ENCODE measurements around the gene NR2C1. TPM values are rescaled to one million over a fixed set of nuclear protein-coding genes. Genes with fewer than 3 reads are reported as not detected.

NR2C1 gene
- polyA plus RNA-seq, 3 donors = 2.2 to 24.7 (median 6.0) TPM

DNA sequence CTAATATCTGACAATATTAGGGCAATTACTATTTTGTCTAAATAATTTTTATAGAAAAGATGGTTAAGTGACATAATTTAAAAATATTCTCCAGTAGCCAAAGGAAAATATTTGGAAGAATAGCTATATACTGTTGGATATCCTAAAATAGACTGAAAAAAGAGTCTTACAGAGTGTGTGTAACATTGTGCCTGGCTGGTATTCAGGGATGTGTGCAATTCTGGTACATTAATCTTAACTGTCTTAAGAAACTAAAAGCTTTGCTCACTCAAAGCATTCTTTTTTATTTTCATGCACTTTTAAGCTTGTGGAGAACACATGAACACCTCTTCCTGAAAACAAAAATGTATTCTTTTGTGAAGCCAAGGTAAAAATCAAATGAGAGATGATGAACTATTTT lies 10.1 kb upstream of the NR2C1 start:
- Histone ChIP-seq H3K9ac (ENCODE audit: insufficient read depth, low read length, poor library complexity, severe bottlenecking) (no peak overlapping the region), H3K4me3 (replicated peaks in 1 of 3; ENCODE audit: low read depth in 2 of 3, low read length in 3 of 3) (no peak overlapping the region), H3K27me3 (ENCODE audit: control insufficient read depth in 2 of 2, insufficient read depth in 2 of 2, low read length in 2 of 2) (no peaks in the 10 kb centered on the region), H3K9me3 (replicated peaks in 1 of 2; ENCODE audit: control insufficient read depth in 1 of 2, insufficient read depth in 1 of 2, low read length in 2 of 2) (no peaks in the 10 kb centered on the region), H3K4me2 (replicated peaks; ENCODE audit: extremely low read depth, low read length, poor library complexity, severe bottlenecking) (no peak overlapping the region), H3K79me2 (ENCODE audit: insufficient read depth, low read length) (no peaks in the 10 kb centered on the region), H3K27ac (ENCODE audit: low read depth in 1 of 2, low read length in 2 of 2) (no peak overlapping the region), H2AFZ (ENCODE audit: insufficient read depth, low read depth, low read length, poor library complexity, severe bottlenecking) (no peak overlapping the region), H3K4me1 (ENCODE audit: control insufficient read depth in 1 of 2, insufficient read depth in 2 of 2, low read length in 2 of 2) (peaks cover 5 to 14% of the 10 kb centered on the region in 2 donors), H4K20me1 (ENCODE audit: insufficient read depth, low read length) (no peaks in the 10 kb centered on the region), H3K36me3 (replicated peaks in 1 of 2; ENCODE audit: control insufficient read depth in 1 of 2, insufficient read depth in 2 of 2, low read length in 2 of 2) (peaks cover 28 to 33% of the 10 kb centered on the region in 2 donors)
- H3K9me3 Mint-ChIP-seq = no peaks in the 10 kb centered on the region
- no peak overlapping the region for H3K4me3 Mint-ChIP-seq
- TF ChIP-seq, protein P1, sequence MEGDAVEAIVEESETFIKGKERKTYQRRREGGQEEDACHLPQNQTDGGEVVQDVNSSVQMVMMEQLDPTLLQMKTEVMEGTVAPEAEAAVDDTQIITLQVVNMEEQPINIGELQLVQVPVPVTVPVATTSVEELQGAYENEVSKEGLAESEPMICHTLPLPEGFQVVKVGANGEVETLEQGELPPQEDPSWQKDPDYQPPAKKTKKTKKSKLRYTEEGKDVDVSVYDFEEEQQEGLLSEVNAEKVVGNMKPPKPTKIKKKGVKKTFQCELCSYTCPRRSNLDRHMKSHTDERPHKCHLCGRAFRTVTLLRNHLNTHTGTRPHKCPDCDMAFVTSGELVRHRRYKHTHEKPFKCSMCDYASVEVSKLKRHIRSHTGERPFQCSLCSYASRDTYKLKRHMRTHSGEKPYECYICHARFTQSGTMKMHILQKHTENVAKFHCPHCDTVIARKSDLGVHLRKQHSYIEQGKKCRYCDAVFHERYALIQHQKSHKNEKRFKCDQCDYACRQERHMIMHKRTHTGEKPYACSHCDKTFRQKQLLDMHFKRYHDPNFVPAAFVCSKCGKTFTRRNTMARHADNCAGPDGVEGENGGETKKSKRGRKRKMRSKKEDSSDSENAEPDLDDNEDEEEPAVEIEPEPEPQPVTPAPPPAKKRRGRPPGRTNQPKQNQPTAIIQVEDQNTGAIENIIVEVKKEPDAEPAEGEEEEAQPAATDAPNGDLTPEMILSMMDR (IDR thresholded peaks at IDR 0.05) = no peak
- no peak overlapping the region for H3K27ac Mint-ChIP-seq
- intact Hi-C loops (cut with micrococcal nuclease) = no loop called here
- H3K36me3 Mint-ChIP-seq = peaks cover 38 to 63% of the 10 kb centered on the region in 2 donors
- peaks cover 0 to under 1% (median 0%) of the 10 kb centered on the region in 3 donors for H3K27me3 Mint-ChIP-seq (ENCODE audit: low read depth in 3 of 3)
- peaks cover 22% of the 10 kb centered on the region for H3K4me1 Mint-ChIP-seq
- no peak for DNase-seq

DNA sequence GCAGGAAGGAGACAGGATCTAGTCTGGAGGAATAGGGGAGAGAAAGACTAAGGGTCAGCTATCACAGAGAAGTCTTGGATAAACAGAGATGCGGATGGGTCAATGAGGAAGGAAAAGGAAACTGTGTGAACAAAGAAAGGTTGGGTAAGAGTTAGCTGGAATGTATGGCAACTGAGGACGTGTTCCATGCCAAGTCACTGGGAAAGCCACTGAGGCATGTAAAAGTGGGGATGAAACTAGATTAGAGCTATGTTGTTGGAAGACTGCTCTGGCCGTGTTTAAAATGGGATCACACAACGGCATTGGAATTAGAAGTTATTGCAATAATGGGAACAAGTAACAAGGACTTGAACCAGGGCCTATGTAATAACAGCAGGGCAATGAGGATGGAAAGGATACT lies 3.9 kb upstream of the NR2C1 start:
- intact Hi-C loops (cut with micrococcal nuclease) = no loop called here
- 83% methylated on average over 4 of the region's 4 CpGs for WGBS (ENCODE audit: insufficient coverage)
- H3K27me3 Mint-ChIP-seq (ENCODE audit: low read depth in 3 of 3) = peaks cover 0 to 2% (median 2%) of the 10 kb centered on the region in 3 donors

More for the DNA sequence above, 3.9 kb upstream of the NR2C1 start:
- Histone ChIP-seq H3K9me3 (replicated peaks in 1 of 2; ENCODE audit: control insufficient read depth in 1 of 2, insufficient read depth in 1 of 2, low read length in 2 of 2) (no peaks in the 10 kb centered on the region), H4K20me1 (ENCODE audit: insufficient read depth, low read length) (no peaks in the 10 kb centered on the region), H2AFZ (ENCODE audit: insufficient read depth, low read depth, low read length, poor library complexity, severe bottlenecking) (no peak overlapping the region), H3K4me3 (replicated peaks in 1 of 3; ENCODE audit: low read depth in 2 of 3, low read length in 3 of 3) (no peak overlapping the region), H3K4me2 (replicated peaks; ENCODE audit: extremely low read depth, low read length, poor library complexity, severe bottlenecking) (no peak overlapping the region), H3K27me3 (ENCODE audit: control insufficient read depth in 2 of 2, insufficient read depth in 2 of 2, low read length in 2 of 2) (no peaks in the 10 kb centered on the region), H3K4me1 (ENCODE audit: control insufficient read depth in 1 of 2, insufficient read depth in 2 of 2, low read length in 2 of 2) (peaks cover 2 to 5% of the 10 kb centered on the region in 2 donors), H3K27ac (ENCODE audit: low read depth in 1 of 2, low read length in 2 of 2) (no peak overlapping the region), H3K9ac (ENCODE audit: insufficient read depth, low read length, poor library complexity, severe bottlenecking) (no peak overlapping the region), H3K79me2 (ENCODE audit: insufficient read depth, low read length) (peaks cover 10% of the 10 kb centered on the region), H3K36me3 (replicated peaks in 1 of 2; ENCODE audit: control insufficient read depth in 1 of 2, insufficient read depth in 2 of 2, low read length in 2 of 2) (peaks cover 0 to 13% of the 10 kb centered on the region in 2 donors)
- peaks cover 14 to 26% of the 10 kb centered on the region in 2 donors for H3K36me3 Mint-ChIP-seq
- peaks cover 6% of the 10 kb centered on the region for H3K4me1 Mint-ChIP-seq
- DNase-seq = no peak
- H3K27ac Mint-ChIP-seq = peak overlapping the region in 1 of 7 donors; percentile 19
- H3K9me3 Mint-ChIP-seq = peaks cover 0 to 1% (median 0%) of the 10 kb centered on the region in 7 donors
- no peak overlapping the region for H3K4me3 Mint-ChIP-seq
- TF ChIP-seq, protein P1 (IDR thresholded peaks at IDR 0.05) = no peak

Measured in CD14-positive monocyte (primary cell).